Measurements from ENCODE around the gene TGFBR2.

Gene TGFBR2

GRCh38 chr3:30638685-30639412 lies 32.4 kb downstream of the TGFBR2 start:
- no peak for DNase-seq

GRCh38 chr3:30639937-30640336 lies 33.5 kb downstream of the TGFBR2 start:
- DNase-seq, result no peak

- DNase-seq, result no peak
These were observed 34.5 kb downstream of the TGFBR2 start for GRCh38 chr3:30640851-30641250.

GRCh38 chr3:30641416-30642251 lies 35.2 kb downstream of the TGFBR2 start:
- DNase-seq, result no peak

- no peak for DNase-seq
These were observed 36.5 kb downstream of the TGFBR2 start for GRCh38 chr3:30642849-30643361.

- DNase-seq, result no peak
These were observed 37.5 kb downstream of the TGFBR2 start for GRCh38 chr3:30643763-30644462.

GRCh38 chr3:30644615-30645014 lies 38.2 kb downstream of the TGFBR2 start:
- no peak for DNase-seq

- no peak for DNase-seq
These were observed 38.7 kb downstream of the TGFBR2 start for GRCh38 chr3:30645077-30645476.

- DNase-seq, result no peak
These were observed 39.9 kb downstream of the TGFBR2 start for GRCh38 chr3:30646181-30646876.

GRCh38 chr3:30646961-30647752 lies 40.8 kb downstream of the TGFBR2 start:
- DNase-seq, result no peak

- no peak for DNase-seq
These were observed 42.4 kb downstream of the TGFBR2 start for GRCh38 chr3:30648670-30649357.

- DNase-seq, result no peak
These were observed 43.3 kb downstream of the TGFBR2 start for GRCh38 chr3:30649572-30650318.

GRCh38 chr3:30650348-30650995 lies 44.1 kb downstream of the TGFBR2 start:
- DNase-seq, result no peak

GRCh38 chr3:30654269-30654668 lies 47.9 kb downstream of the TGFBR2 start:
- DNase-seq, result no peak

- no peak for DNase-seq
These were observed 48.9 kb downstream of the TGFBR2 start for GRCh38 chr3:30655187-30655812.

GRCh38 chr3:30656624-30657141 lies 50.3 kb downstream of the TGFBR2 start:
- DNase-seq, result no peak

GRCh38 chr3:30657914-30658313 lies 51.5 kb downstream of the TGFBR2 start:
- no peak for DNase-seq

GRCh38 chr3:30658328-30659052 lies 52.1 kb downstream of the TGFBR2 start:
- no peak for DNase-seq
